GM12878 (cell line): ENCODE measurements around the gene SAC3D1.

Experiments
- BHLHE40 ChIP-seq, 2 experiments: fragments of 450-650 bp in 1 of 2; IDR thresholded peaks; 2 replicates each; pipeline ENCODE4 v1.6.1; 2011 to 2017; ENCODE audit warnings: low read depth in 2 of 2, borderline replicate concordance in 1 of 2, improper control_type of control experiment in 1 of 2, low read length in 1 of 2, mild to moderate bottlenecking in 1 of 2
- BMI1 ChIP-seq: fragments of 450-650 bp; IDR thresholded peaks from 2 replicates; pipeline ENCODE4 v1.6.1; 2016; ENCODE audit warnings: mild to moderate bottlenecking, moderate library complexity, borderline replicate concordance
- CTCF ChIP-seq, 3 experiments: IDR thresholded peaks in 2 of 3; conservative IDR thresholded peaks in 1 of 3; 2 replicates each; pipeline ENCODE4 v1.5.1; 2011; ENCODE audit warnings: low read depth in 3 of 3, low read length in 3 of 3, mild to moderate bottlenecking in 3 of 3, control low read depth in 2 of 3, moderate library complexity in 2 of 3, inconsistent platforms in 1 of 3, mixed read lengths in 1 of 3; ENCODE audit not compliant: control insufficient read depth in 2 of 3, insufficient read depth in 1 of 3; ENCODE audit errors: extremely low read depth in 1 of 3
- EZH2 ChIP-seq: IDR thresholded peaks from 2 replicates; pipeline ENCODE4 v1.6.1; 2012; ENCODE audit warnings: low read depth, mild to moderate bottlenecking, control low read depth, inconsistent platforms, low read length, borderline replicate concordance; ENCODE audit not compliant: control insufficient read depth
- GABPA ChIP-seq: IDR thresholded peaks from 2 replicates; pipeline ENCODE4 v1.6.1; 2014; ENCODE audit warnings: antibody characterized with exemption, low read depth, mild to moderate bottlenecking, inconsistent platforms
- JUND ChIP-seq: IDR thresholded peaks from 2 replicates; pipeline ENCODE4 v1.6.1; 2012; ENCODE audit warnings: low read depth, mild to moderate bottlenecking, low read length, improper control_type of control experiment, moderate library complexity
- MXI1 ChIP-seq: fragments of 150-350 bp; IDR thresholded peaks from 2 replicates; pipeline ENCODE4 v1.6.1; 2011; ENCODE audit warnings: low read depth, mild to moderate bottlenecking, inconsistent platforms, low read length, improper control_type of control experiment
- MYC ChIP-seq: IDR thresholded peaks from 2 replicates; pipeline ENCODE4 v1.6.1; 2011; ENCODE audit warnings: mild to moderate bottlenecking, low read length, moderate library complexity, inconsistent platforms; ENCODE audit not compliant: insufficient read depth, insufficient replicate concordance, insufficient read length, severe bottlenecking
- POLR2A ChIP-seq: IDR thresholded peaks from 2 replicates; pipeline ENCODE4 v1.6.1; 2011; ENCODE audit warnings: low read depth, mild to moderate bottlenecking, low read length
- RELB ChIP-seq: fragments of 450-650 bp; IDR thresholded peaks from 2 replicates; pipeline ENCODE4 v1.6.1; 2017; ENCODE audit warnings: low read depth, mild to moderate bottlenecking, moderate library complexity

- TF ChIP-seq CTCF (IDR thresholded peaks at IDR 0.05 in 2 of 3, conservative IDR thresholded peaks at IDR 0.05 in 1 of 3; ENCODE audit: control insufficient read depth in 2 of 3, extremely low read depth in 1 of 3, insufficient read depth in 1 of 3, low read depth in 3 of 3, low read length in 3 of 3) (no peak), GABPA (no peak), JUND (no peak), RELB (no peak), BHLHE40 (IDR thresholded peaks at IDR 0.05; ENCODE audit: borderline replicate concordance in 1 of 2, low read depth in 2 of 2, low read length in 1 of 2) (no peak), EZH2 (no peak), POLR2A (no peak), MYC (no peak), MXI1 (no peak), BMI1 (no peak)
Measured at GRCh38 chr11:65087827-65088226, 46.8 kb downstream of the SAC3D1 start.
